Activated naive CD4-positive, alpha-beta T cell treated with Interleukin-2 at 50 U/mL for 16 hours (primary cell): ENCODE results near the gene PHOX2A.
"Not testable (repeated sequence)": the region's sequence is repeated elsewhere in the genome, so short reads cannot be mapped to it uniquely, and the experiment has no call there.

ENCODE experiments used
- DNase-seq: peaks from one replicate; pipeline ENCODE4 v3.0.0-alpha.2; 2020

The PHOX2A gene

DNA sequence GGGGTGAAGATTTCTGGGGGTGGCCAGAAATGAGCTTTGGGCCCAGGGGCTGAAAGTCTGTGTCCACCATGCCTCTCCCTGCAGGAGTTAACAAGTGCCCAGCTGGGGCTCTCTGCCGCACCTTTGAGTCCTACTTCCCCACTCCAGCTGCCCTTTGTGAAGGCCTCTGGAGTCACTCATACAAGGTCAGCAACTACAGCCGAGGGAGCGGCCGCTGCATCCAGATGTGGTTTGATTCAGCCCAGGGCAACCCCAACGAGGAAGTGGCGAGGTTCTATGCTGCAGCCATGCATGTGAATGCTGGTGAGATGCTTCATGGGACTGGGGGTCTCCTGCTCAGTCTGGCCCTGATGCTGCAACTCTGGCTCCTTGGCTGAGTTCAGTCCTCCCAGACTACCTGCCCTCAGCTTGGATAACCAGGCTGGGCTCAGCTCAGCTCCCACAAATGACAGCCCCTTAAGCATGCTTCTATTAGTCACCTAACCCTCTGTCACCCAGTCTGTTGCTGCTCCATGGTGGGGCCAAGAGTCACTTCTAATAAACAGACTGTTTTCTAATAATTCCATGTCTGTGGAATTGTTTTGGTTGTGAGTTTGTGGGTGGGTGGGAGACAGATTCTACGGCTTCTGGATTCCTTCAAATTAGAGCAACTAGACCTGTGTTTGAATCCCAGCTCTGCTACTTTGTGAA is 22.4 kb downstream of the PHOX2A start:
- DNase-seq: no peak

DNA sequence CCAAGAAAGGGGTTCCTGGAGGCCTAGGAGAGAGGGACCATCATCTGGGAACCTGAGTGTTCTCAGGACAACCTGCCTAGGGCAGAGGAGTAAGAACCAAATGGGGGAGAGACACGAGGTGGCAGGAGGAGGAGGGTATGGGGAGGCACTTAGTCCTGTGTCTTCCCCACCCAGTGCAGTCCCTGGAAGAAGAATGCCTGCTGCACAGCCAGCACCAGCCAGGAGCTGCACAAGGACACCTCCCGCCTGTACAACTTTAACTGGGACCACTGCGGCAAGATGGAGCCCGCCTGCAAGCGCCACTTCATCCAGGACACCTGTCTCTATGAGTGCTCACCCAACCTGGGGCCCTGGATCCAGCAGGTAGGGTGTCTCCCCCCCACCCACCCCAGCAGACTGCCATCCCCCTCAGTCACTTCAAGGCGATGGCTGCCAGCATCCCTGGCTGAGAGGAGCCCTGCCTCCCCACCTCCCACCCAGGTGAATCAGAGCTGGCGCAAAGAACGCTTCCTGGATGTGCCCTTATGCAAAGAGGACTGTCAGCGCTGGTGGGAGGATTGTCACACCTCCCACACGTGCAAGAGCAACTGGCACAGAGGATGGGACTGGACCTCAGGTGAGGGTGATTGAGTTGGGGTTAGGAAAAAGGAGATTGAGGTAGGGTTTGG is 23.1 kb downstream of the PHOX2A start:
- no peak for DNase-seq

DNA sequence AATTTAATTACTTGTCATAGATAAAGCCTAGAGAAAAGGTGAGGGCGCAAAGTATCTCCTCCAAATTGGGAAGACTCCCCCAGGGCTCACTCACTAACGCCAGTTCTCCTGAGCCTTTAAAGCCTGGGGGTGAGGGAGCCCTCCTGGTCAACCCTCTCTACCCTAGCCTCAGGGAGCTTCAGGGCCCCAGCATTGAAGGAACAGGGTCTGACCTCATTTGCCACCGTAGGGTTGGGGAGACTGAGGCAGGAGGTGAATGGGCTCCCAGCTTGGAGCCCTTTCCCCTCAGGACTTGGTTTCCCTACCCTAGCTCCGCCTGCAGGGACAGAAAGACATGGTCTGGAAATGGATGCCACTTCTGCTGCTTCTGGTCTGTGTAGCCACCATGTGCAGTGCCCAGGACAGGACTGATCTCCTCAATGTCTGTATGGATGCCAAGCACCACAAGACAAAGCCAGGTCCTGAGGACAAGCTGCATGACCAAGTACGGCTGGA is 25.7 kb downstream of the PHOX2A start:
- no peak for DNase-seq

DNA sequence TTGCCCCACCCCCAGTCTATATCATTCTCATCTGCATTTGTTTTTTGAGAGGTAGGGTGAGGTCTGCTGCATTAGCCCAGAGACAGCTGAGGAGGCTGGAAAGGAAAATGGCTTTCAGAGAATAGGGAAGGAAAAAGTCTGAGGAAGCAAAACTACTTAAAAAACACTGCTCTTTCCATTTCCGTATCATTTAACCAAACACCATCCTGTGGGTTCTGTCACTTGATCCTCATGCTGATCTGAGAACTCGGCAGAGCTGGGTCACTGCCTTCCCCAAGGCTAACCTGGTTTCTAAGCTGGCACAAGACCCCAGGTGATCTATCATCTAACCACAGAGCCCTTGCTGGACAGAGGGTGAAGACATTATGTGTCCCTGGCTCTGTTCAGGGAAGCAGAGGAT is 26.1 kb downstream of the PHOX2A start:
- DNase-seq: no peak

- DNase-seq: no peak
Observed at GRCh38 chr11:72216638-72217037, 27.3 kb downstream of the PHOX2A start, which contains the start of gene FOLR2. TSS of gene FOLR2 (plus strand) at chr11:72216794. CDS start at chr11:72218585, 1,791 bp downstream.

DNA sequence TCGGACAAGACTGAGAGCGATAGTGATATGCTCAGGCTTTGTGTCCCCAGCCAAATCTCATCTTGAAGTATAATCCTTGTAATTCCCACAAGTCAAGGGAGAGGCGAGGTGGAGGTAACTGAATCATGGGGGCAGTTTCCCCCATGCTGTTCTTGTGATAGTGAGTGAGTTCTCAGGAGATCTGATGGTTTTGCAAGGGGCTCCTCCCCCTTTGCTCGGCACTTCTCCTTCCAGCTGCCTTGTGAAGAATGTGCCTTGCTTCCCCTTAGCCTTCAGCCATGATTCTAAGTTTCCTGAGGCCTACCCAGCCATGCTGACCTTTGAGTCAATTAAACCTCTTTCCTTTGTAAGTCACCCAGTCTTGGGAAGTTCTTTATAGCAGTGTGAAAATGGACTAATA is 34.9 kb downstream of the PHOX2A start:
- no peak for DNase-seq

GRCh38 chr11:72208281-72208680 is 35.7 kb downstream of the PHOX2A start:
- no peak for DNase-seq

- DNase-seq: not testable (repeated sequence)
Observed at GRCh38 chr11:72206794-72207193, 37.2 kb downstream of the PHOX2A start.

- DNase-seq: no peak
Observed at GRCh38 chr11:72204886-72205285, 39.1 kb downstream of the PHOX2A start.

- DNase-seq: no peak
Observed at GRCh38 chr11:72203163-72203562, 40.8 kb downstream of the PHOX2A start.

GRCh38 chr11:72202571-72202970 is 41.4 kb downstream of the PHOX2A start:
- no peak for DNase-seq

DNA sequence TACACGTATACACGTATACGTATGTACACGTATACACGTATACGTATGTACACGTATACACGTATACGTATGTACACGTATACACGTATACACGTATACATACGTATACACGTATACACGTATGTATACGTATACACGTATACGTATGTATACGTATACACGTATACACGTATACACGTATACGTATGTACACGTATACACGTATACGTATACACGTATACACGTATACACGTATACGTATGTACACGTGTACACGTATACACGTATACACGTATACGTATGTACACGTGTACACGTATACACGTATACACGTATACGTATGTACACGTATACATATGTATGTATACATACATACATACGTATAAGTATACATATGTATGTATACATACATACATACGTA is 42.5 kb downstream of the PHOX2A start:
- DNase-seq: not testable (repeated sequence)

- DNase-seq: no peak
Observed at GRCh38 chr11:72195518-72196270, 48.3 kb downstream of the PHOX2A start.

DNA sequence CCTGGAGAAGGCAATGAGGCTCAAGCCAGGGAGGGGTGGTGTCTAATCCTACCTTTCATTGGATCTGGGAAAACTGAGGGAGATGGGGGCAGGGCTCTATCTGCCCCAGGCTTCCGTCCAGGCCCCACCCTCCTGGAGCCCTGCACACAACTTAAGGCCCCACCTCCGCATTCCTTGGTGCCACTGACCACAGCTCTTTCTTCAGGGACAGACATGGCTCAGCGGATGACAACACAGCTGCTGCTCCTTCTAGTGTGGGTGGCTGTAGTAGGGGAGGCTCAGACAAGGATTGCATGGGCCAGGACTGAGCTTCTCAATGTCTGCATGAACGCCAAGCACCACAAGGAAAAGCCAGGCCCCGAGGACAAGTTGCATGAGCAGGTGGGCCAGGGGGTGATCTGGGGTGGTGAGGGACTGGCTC is 52.0 kb downstream of the PHOX2A start, which contains the start of gene FOLR1:
TSS of gene FOLR1 (plus strand) at position 180 of the 421 bp plus-strand sequence. CDS start at position 214, 34 bp downstream.
- DNase-seq: no peak

DNA sequence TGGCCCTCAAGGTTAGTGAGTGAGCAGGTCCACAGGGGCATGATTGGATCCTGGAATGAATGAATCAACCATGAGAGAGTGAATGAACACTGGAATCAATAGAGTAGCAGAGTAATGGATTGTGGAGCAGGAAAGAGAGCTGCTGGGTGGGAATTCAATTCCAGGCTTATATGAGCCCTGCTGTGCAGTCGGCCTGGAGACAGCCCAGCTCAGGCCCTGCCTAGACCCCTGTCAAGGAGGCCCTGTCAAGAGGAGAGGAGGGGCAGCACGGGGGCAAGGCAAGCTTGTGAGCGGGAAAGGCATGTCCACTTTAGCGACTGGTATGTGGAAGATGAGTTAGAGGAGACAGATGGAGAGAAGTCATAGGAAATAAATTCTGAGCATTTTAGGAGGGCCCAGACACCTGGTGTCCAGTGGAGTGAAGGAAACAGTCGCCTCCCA is 53.3 kb downstream of the PHOX2A start:
- no peak for DNase-seq

DNA sequence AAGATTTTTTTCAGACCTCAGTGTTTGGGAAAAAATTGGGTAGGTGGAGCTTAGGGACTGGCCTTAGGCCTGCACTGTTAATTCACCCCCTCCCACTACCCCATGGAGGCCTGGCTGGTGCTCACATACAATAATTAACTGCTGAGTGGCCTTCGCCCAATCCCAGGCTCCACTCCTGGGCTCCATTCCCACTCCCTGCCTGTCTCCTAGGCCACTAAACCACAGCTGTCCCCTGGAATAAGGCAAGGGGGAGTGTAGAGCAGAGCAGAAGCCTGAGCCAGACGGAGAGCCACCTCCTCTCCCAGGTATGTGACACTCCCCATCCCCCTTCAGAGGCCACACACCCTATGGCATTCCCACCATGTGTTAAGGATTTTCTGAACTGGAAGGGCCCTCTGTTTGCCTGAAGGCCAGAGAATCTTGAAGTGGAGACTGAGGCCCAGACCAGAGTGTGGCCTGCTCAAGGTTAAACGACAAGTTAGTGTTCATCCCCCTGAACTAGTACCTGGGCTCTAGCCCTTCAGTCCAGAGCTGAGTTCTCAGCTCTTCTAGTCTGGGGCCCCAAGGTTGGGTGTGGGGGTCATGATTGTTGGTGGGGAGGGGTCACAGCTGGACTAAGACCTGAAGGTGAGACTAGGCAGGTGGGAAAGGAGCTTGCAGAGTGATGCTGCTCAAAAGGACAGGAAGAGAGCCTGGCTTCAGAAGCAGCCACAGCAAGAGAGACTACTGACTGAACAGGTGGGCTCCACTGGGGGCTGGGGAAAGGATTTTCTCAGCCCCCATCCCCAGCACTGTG is 54.3 kb downstream of the PHOX2A start:
- DNase-seq: no peak
